ENCODE results near the gene ADGRD1.

DNA sequence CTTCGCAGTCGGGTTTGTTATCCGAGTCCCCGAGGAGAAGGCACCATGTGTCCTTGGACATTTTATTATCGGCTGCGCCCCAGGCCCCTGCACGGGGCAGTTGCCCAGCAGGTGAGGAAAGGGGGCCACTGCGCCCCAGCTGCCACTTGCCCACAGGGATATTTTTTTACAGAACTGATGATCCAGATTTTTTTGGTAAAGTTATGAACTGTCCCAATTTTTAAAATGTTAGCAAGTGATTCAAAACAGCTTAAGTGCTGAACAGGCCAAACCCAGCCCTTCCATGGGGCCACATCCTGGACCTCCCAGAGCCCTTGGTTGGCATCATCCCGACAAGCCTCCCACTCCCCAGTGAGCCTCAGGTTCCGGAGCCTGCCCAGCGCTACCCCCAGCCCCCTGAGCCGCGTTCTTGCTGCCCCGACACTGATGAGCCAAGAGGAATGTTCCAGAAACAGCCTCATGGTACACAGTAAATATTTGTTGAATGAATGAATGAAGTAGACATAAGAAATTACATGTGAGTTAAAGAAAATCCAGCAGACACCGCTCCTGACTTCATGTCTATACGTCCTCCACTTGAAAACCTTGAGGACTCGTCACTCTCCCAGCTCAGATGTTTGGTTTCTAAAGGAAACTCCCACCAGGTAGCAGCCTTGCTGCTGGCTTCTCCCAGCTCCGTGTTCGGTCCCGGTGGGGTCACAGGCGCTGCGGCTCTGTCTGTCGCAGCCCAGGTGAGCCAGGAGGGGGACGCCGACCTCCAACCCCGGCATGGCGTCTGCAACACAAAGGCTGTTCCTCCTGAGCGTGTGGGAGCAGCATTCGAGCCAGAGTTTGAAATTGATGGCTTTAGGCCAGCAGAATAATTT, 88.5 kb downstream of the ADGRD1 start:
- TF ChIP-seq EP300 (IDR thresholded peaks at IDR 0.05; ENCODE audit: low read depth) (no peak), POLR2A (IDR thresholded peaks at IDR 0.05) (no peak), POLR2AphosphoS5 (IDR thresholded peaks at IDR 0.05) (no peak)
- TF ChIP-seq, protein P1, sequence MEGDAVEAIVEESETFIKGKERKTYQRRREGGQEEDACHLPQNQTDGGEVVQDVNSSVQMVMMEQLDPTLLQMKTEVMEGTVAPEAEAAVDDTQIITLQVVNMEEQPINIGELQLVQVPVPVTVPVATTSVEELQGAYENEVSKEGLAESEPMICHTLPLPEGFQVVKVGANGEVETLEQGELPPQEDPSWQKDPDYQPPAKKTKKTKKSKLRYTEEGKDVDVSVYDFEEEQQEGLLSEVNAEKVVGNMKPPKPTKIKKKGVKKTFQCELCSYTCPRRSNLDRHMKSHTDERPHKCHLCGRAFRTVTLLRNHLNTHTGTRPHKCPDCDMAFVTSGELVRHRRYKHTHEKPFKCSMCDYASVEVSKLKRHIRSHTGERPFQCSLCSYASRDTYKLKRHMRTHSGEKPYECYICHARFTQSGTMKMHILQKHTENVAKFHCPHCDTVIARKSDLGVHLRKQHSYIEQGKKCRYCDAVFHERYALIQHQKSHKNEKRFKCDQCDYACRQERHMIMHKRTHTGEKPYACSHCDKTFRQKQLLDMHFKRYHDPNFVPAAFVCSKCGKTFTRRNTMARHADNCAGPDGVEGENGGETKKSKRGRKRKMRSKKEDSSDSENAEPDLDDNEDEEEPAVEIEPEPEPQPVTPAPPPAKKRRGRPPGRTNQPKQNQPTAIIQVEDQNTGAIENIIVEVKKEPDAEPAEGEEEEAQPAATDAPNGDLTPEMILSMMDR (IDR thresholded peaks at IDR 0.05) = no peak
